SK-N-SH (cell line): ENCODE results near the gene CHST15.

ENCODE experiments used
- EZH2phosphoT487 ChIP-seq: fragments of 200-600 bp; sonication (generic); IDR thresholded peaks from 2 replicates; pipeline ENCODE4 v1.6.1; 2017; ENCODE audit warnings: low read depth, mixed run types, mild to moderate bottlenecking, antibody characterized with exemption, moderate library complexity, borderline replicate concordance
- USF2 ChIP-seq: fragments of 150-350 bp; IDR thresholded peaks from 2 replicates; pipeline ENCODE4 v1.6.1; 2017; ENCODE audit warnings: antibody characterized with exemption, low read length, low read depth, borderline replicate concordance

GRCh38 chr10:124090601-124091209, 2.7 kb downstream of the CHST15 start:
- TF ChIP-seq EZH2phosphoT487, result no peak
- no peak for TF ChIP-seq USF2
